Measurements from ENCODE around the gene MPST. TPM values are rescaled to one million over a fixed set of nuclear protein-coding genes. Genes with fewer than 3 reads are reported as not detected.
A peak's percentile ranks its signal among the peaks of the same experiment; 100 is the strongest.

MPST gene
- total RNA-seq, 1 experiment from 2014 or later: 68.6 TPM

DNA sequence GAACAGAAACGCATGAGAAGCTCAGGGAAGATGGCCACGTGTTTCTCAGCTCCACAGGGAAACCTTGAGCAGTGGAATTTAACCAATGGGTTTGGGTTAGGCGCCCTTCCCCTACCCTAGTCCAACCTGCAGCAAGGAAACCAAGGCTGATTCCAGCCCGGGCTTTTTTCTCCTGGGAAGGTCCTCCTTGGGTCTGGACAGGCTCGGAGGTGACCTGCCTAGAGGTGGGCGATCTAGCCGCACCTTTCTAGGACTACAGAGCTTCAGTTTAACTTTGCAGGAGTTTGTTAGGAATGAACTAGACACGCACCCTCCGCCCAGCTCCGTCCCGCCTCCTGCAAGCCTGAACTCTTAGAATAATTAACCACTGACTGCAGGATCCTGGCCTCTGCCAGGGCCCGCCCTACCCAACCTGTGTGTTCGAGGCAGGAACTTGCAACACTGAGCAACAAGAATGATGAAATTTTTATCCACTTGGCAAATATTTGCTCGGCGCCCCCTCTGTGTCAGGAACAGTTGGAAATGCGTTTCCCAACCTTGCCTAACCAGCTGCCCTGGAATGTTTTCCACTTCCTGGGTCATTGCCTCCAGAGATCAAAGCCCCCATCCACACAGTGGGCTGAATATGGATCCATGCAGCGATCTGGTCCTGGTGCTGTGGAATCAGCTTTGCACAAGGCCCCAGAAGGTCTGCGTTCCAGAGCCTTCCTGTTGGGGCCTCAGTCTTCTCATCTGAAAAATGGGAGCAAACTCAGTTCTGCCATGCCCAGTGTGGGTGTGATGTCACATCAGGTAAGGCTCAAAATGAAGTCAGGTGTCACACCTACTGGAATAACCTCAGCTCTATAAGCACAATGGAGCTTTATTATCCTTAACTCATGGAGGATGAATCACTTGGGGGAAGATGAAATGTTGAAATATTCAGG lies 13.3 kb downstream of the MPST start:
- Histone ChIP-seq H3K36me3 (ENCODE audit: control insufficient read depth in 1 of 2, insufficient read depth in 2 of 2, low read length in 2 of 2) (peaks cover 3 to 6% of the 10 kb centered on the region in 2 experiments), H3K9me3 (ENCODE audit: control insufficient read depth in 1 of 2, insufficient read depth in 1 of 2, low read depth in 1 of 2, low read length in 2 of 2) (no peaks in the 10 kb centered on the region), H3K9me2 (ENCODE audit: insufficient read depth) (no peaks in the 10 kb centered on the region), H3K9ac (ENCODE audit: low read length) (no peak overlapping the region), H3K4me1 (ENCODE audit: control insufficient read depth in 1 of 2, insufficient read depth in 2 of 2, low read length in 2 of 2) (peaks cover 4 to 15% of the 10 kb centered on the region in 2 experiments; a peak in 3 of 4 replicates), H4K20me1 (ENCODE audit: insufficient read depth) (no peaks in the 10 kb centered on the region), H3K27me3 (ENCODE audit: insufficient read depth, low read length) (no peaks in the 10 kb centered on the region), H3K4me3 (replicated peaks in 1 of 2; ENCODE audit: low read depth in 1 of 2, low read length in 2 of 2) (no peak overlapping the region), H3K79me2 (ENCODE audit: insufficient read depth, low read length) (no peaks in the 10 kb centered on the region), H3K27ac (ENCODE audit: low read depth, low read length) (no peak overlapping the region), H2AFZ (ENCODE audit: low read depth, low read length, poor library complexity, severe bottlenecking) (no peak overlapping the region), H3K4me2 (ENCODE audit: low read length) (peak overlapping the region; percentile 23; the same call in 1 of the 2 replicates)
- POLR2A ChIA-PET: no interaction called here
- no TSS peak for BruUV-seq (replicated peaks)
- no peak for DNase-seq (ENCODE audit: low read depth, low spot score)
- peak; percentile 45; the same call in 1 of the 2 replicates for ATAC-seq
- intact Hi-C loops (cut with micrococcal nuclease): no loop called here
- CTCF ChIA-PET: interaction anchor here (1.2 to 6.4 kb wide), 2 partner anchors 11 to 12 kb away, joined by 4 to 33 read pairs; no protein-coding TSS in a partner anchor
- peak; percentile 65 for TF ChIP-seq CEBPB (IDR thresholded peaks at IDR 0.05; ENCODE audit: low read depth)
- no peak for TF ChIP-seq SP1 (IDR thresholded peaks at IDR 0.05; ENCODE audit: low read depth)
- no peak for TF ChIP-seq SRF (IDR thresholded peaks at IDR 0.05; ENCODE audit: low read depth)
- no peak for TF ChIP-seq POLR2AphosphoS5 (IDR thresholded peaks at IDR 0.05; ENCODE audit: low read depth, low read length)
- TF ChIP-seq TCF7L2 (IDR thresholded peaks at IDR 0.05; ENCODE audit: borderline replicate concordance, extremely low read depth, insufficient read depth, insufficient read length): no peak
- TF ChIP-seq EZH2 (IDR thresholded peaks at IDR 0.05): no peak
- TF ChIP-seq ELF1 (IDR thresholded peaks at IDR 0.05; ENCODE audit: borderline replicate concordance, low read depth): no peak
- RAD21 ChIA-PET (ENCODE audit: low non-redundant PET in 1 of 2, low total read pairs in 2 of 2, uncharacterized antibody in 2 of 2, unreplicated experiment in 2 of 2): no interaction called here
